HepG2 (cell line): Measurements from ENCODE around the gene C2orf92. TPM values are rescaled to one million over a fixed set of nuclear protein-coding genes. Genes with fewer than 3 reads are reported as not detected.

Experiments
- ARHGAP35 ChIP-seq: sonication (generic); formaldehyde crosslinking; IDR thresholded peaks from 2 replicates; pipeline ENCODE4 v1.9.0; 2022; ENCODE audit warnings: mild to moderate bottlenecking, inconsistent platforms, moderate library complexity, missing genetic modification reagents, borderline replicate concordance
- BRD4 ChIP-seq: sonication (generic); formaldehyde crosslinking; IDR thresholded peaks from 2 replicates; pipeline ENCODE4 v1.4.0; 2020; ENCODE audit warnings: missing genetic modification reagents
- CBX5 ChIP-seq: sonication (generic); formaldehyde crosslinking; IDR thresholded peaks from 2 replicates; pipeline ENCODE4 v1.4.0; 2020; ENCODE audit warnings: missing genetic modification reagents, borderline replicate concordance
- FOSL2 ChIP-seq: sonication (generic); formaldehyde crosslinking; IDR thresholded peaks from 2 replicates; pipeline ENCODE4 v1.4.0; 2020; ENCODE audit warnings: missing genetic modification reagents
- GPN1 ChIP-seq: sonication (generic); formaldehyde crosslinking; IDR thresholded peaks from 2 replicates; pipeline ENCODE4 v1.5.1; 2020; ENCODE audit warnings: missing genetic modification reagents, borderline replicate concordance
- HNRNPH1 ChIP-seq: fragments of 200-400 bp; formaldehyde crosslinking; optimal IDR thresholded peaks from 2 replicates; pipeline ENCODE3; 2017; ENCODE audit warnings: mild to moderate bottlenecking, low read depth, low read length
- IKZF4 ChIP-seq: sonication (generic); formaldehyde crosslinking; IDR thresholded peaks from 2 replicates; pipeline ENCODE4 v1.5.1; 2020; ENCODE audit warnings: borderline replicate concordance, mild to moderate bottlenecking, low read depth, missing genetic modification reagents; ENCODE audit errors: not compliant biosample characterization
- JUND ChIP-seq: sonication (generic); formaldehyde crosslinking; IDR thresholded peaks from 2 replicates; pipeline ENCODE4 v1.8.0; 2022; ENCODE audit warnings: mild to moderate bottlenecking, missing genetic modification reagents
- KDM2A ChIP-seq: sonication (generic); formaldehyde crosslinking; IDR thresholded peaks from 2 replicates; pipeline ENCODE4 v1.4.0; 2020; ENCODE audit warnings: low read depth, missing genetic modification reagents, borderline replicate concordance
- NR2C2 ChIP-seq: sonication (generic); formaldehyde crosslinking; IDR thresholded peaks from 2 replicates; pipeline ENCODE4 v1.4.0; 2020; ENCODE audit warnings: missing genetic modification reagents, mild to moderate bottlenecking, moderate library complexity, borderline replicate concordance
- RXRA ChIP-seq: sonication (generic); formaldehyde crosslinking; IDR thresholded peaks from 2 replicates; pipeline ENCODE4 v1.5.1; 2020; ENCODE audit warnings: missing genetic modification reagents
- SOX13 ChIP-seq, 3 experiments: fragments of 450-650 bp in 1 of 3; sonication (generic) in 1 of 3; formaldehyde crosslinking in 1 of 3; IDR thresholded peaks in 2 of 3; conservative IDR thresholded peaks in 1 of 3; 2 replicates each; pipeline versions ENCODE4 v1.5.0 to v1.6.1; 2016 to 2020; ENCODE audit warnings: antibody characterized with exemption in 1 of 3, mild to moderate bottlenecking in 1 of 3, missing compliant biosample characterization in 1 of 3, missing genetic modification reagents in 1 of 3, moderate library complexity in 1 of 3
- TBL1XR1 ChIP-seq: fragments of 150-350 bp; IDR thresholded peaks from 2 replicates; pipeline ENCODE4 v1.6.1; 2014; ENCODE audit warnings: borderline replicate concordance, low read length; ENCODE audit not compliant: partially characterized antibody
- ZBTB43 ChIP-seq: sonication (generic); formaldehyde crosslinking; conservative IDR thresholded peaks from 2 replicates; pipeline ENCODE4 v1.4.0; 2020; ENCODE audit warnings: missing genetic modification reagents
- ZFP91 ChIP-seq: sonication (generic); formaldehyde crosslinking; IDR thresholded peaks from 2 replicates; pipeline ENCODE4 v1.9.0; 2022; ENCODE audit warnings: missing genetic modification reagents, mild to moderate bottlenecking, borderline replicate concordance
- ZMYM3 ChIP-seq: sonication (generic); formaldehyde crosslinking; IDR thresholded peaks from 2 replicates; pipeline ENCODE4 v1.5.1; 2020; ENCODE audit warnings: mild to moderate bottlenecking, missing genetic modification reagents
- ZNF142 ChIP-seq: sonication (generic); formaldehyde crosslinking; IDR thresholded peaks from 2 replicates; pipeline ENCODE4 v1.4.0; 2020; ENCODE audit warnings: missing genetic modification reagents
- ZNF274 ChIP-seq: sonication (generic); formaldehyde crosslinking; IDR thresholded peaks from 2 replicates; pipeline ENCODE4 v1.5.1; 2020; ENCODE audit warnings: mild to moderate bottlenecking, missing genetic modification reagents
- ZNF775 ChIP-seq: sonication (generic); formaldehyde crosslinking; IDR thresholded peaks from 2 replicates; pipeline ENCODE4 v1.4.0; 2020; ENCODE audit warnings: missing genetic modification reagents, mild to moderate bottlenecking, moderate library complexity, borderline replicate concordance
- ZNF788 ChIP-seq: sonication (generic); formaldehyde crosslinking; IDR thresholded peaks from 2 replicates; pipeline ENCODE4 v1.5.0; 2020; ENCODE audit warnings: mild to moderate bottlenecking, missing genetic modification reagents, borderline replicate concordance
- polyA plus RNA-seq, 8 experiments: library from polyadenylated mRNA; depleted of rRNA in 3 of 8; stranded (reverse) in 7 of 8; unstranded in 1 of 8; fragments of >200 nt; fragmentation: Illumina TruSeq in 4 of 8; extraction: Trizol in 4 of 8; gene quantifications; 2 replicates each; pipeline versions ENCODE4 v1.2.1 to v1.2.3, GENCODE V29; 2011 to 2016; ENCODE audit warnings: low read depth in 4 of 8, missing spikeins in 1 of 8, mixed read lengths in 1 of 8; ENCODE audit not compliant: insufficient read depth in 1 of 8
- total RNA-seq, 5 experiments: library from RNA; depleted of rRNA; stranded (reverse); fragments of >200 nt; fragmentation: Illumina TruSeq; extraction: Trizol; gene quantifications; 2 replicates each; pipeline ENCODE4 v1.2.3, GENCODE V29; 2016; ENCODE audit warnings: low read depth in 1 of 5

Gene C2orf92
- total and polyA plus RNA-seq, 2 of the 13 experiments (the other 11 are each of a cell fraction or from before 2014, with no cell fraction given), result 4.9 to 5.0 TPM

GRCh38 chr2:97740590-97741182 lies 71.2 kb downstream of the C2orf92 start (continued):
- TF ChIP-seq ZNF142 (CRISPR knock-in tag), result 0 out of 2 replicates have a peak, but pooled peaks have one; percentile 38
- peak; percentile 60 for TF ChIP-seq IKZF4 (CRISPR knock-in tag)
- TF ChIP-seq JUND (CRISPR knock-in tag), result no peak
- TF ChIP-seq ZNF775 (CRISPR knock-in tag), result no peak
- peak; percentile 31; the same call in 1 of the 2 replicates for TF ChIP-seq FOSL2
- peak; percentile 79 for TF ChIP-seq NR2C2
- no peak for TF ChIP-seq TBL1XR1
- no peak for TF ChIP-seq BRD4 (CRISPR knock-in tag)
- no peak for TF ChIP-seq SOX13 (IDR thresholded peaks at IDR 0.05)
- TF ChIP-seq SOX13 (CRISPR knock-in tag; conservative IDR thresholded peaks at IDR 0.05 in 1 of 2, IDR thresholded peaks at IDR 0.05 in 1 of 2), result no peak
- TF ChIP-seq GPN1 (CRISPR knock-in tag), result no peak
- peak; percentile 57; the same call in 1 of the 2 replicates for TF ChIP-seq ZNF788
- peak; percentile 64 for TF ChIP-seq ZNF274
- no peak for TF ChIP-seq ZBTB43 (CRISPR knock-in tag)
- TF ChIP-seq ZMYM3 (CRISPR knock-in tag), result peak; percentile 58
- TF ChIP-seq ARHGAP35, result no peak
- TF ChIP-seq KDM2A, result peak; percentile 71; the same call in 1 of the 2 replicates
- peak; percentile 44 for TF ChIP-seq ZFP91 (CRISPR knock-in tag)
- TF ChIP-seq HNRNPH1, result no peak
- TF ChIP-seq RXRA (CRISPR knock-in tag), result peak; percentile 97
- TF ChIP-seq CBX5, result peak; percentile 13; the same call in 1 of the 2 replicates
